Endodermal cell (in vitro differentiated cells): ENCODE data around the gene CHD1L. TPM values are rescaled to one million over a fixed set of nuclear protein-coding genes. Genes with fewer than 3 reads are reported as not detected.

ENCODE experiments used
- DNase-seq: peaks from one replicate; pipeline ENCODE4 v3.0.0-alpha.2; 2017
- H3K27ac ChIP-seq: 2 replicates; pipeline ENCODE4 v1.5.1; 2013; ENCODE audit warnings: mild to moderate bottlenecking, low read depth, low read length, moderate library complexity
- H3K27me3 ChIP-seq: 2 replicates; pipeline ENCODE4 v1.6.1; 2013; ENCODE audit warnings: mild to moderate bottlenecking, low read length, moderate library complexity; ENCODE audit not compliant: insufficient read depth, control insufficient read depth, poor library complexity, severe bottlenecking
- H3K36me3 ChIP-seq: 2 replicates; pipeline ENCODE4 v1.7.0; 2013; ENCODE audit warnings: mild to moderate bottlenecking, low read length, moderate library complexity; ENCODE audit not compliant: control insufficient read depth, insufficient read depth
- H3K4me1 ChIP-seq: one replicate; pipeline ENCODE4 v1.7.0; 2013; ENCODE audit warnings: low read length; ENCODE audit not compliant: control insufficient read depth, insufficient read depth
- H3K4me3 ChIP-seq: 2 replicates; pipeline ENCODE4 v1.5.1; 2013; ENCODE audit warnings: mild to moderate bottlenecking, low read length, moderate library complexity
- H3K9ac ChIP-seq: 2 replicates; pipeline ENCODE4 v1.6.1; 2013; ENCODE audit warnings: mild to moderate bottlenecking, low read length, moderate library complexity; ENCODE audit not compliant: poor library complexity, severe bottlenecking; ENCODE audit errors: extremely low read depth
- H3K9me3 ChIP-seq: 2 replicates; pipeline ENCODE4 v1.6.1; 2013; ENCODE audit warnings: mild to moderate bottlenecking, low read length, moderate library complexity; ENCODE audit not compliant: control insufficient read depth
- H3K27ac Mint-ChIP-seq: 2 replicates; pipeline ENCODE4 v1.8.0; 2020; ENCODE audit warnings: mixed read lengths
- H3K27me3 Mint-ChIP-seq: 2 replicates; pipeline ENCODE4 v1.8.0; 2021; ENCODE audit warnings: mild to moderate bottlenecking, mixed read lengths; ENCODE audit not compliant: insufficient read depth
- H3K36me3 Mint-ChIP-seq: 2 replicates; pipeline ENCODE4 v1.8.0; 2020; ENCODE audit warnings: low read depth, mixed read lengths
- H3K4me1 Mint-ChIP-seq: 2 replicates; pipeline ENCODE4 v1.8.0; 2020; ENCODE audit warnings: mixed read lengths
- H3K4me3 Mint-ChIP-seq: 2 replicates; pipeline ENCODE4 v1.8.0; 2020; ENCODE audit warnings: mild to moderate bottlenecking, moderate library complexity, mixed read lengths
- H3K9me3 Mint-ChIP-seq: 2 replicates; pipeline ENCODE4 v1.8.0; 2020; ENCODE audit warnings: mild to moderate bottlenecking, mixed read lengths
- WGBS, 2 experiments: methylation state at CpG; one replicate each; pipeline versions ENCODE4 v1.1.5 to v1.1.7; 2013; ENCODE audit warnings: missing lambda C conversion rate in 2 of 2, mixed read lengths in 1 of 2; ENCODE audit not compliant: insufficient coverage in 1 of 2, insufficient read length in 1 of 2; 5-methylcytosine and 5-hydroxymethylcytosine counted together
- total RNA-seq, 2 donors: library from RNA; stranded (reverse); fragmentation: NEBNext Ultra II Directional in 1 of 2; extraction: Animal tissue kit (Norgen Biotek cat#: 25700) in 1 of 2; gene quantifications; 2 replicates in 1 of 2; 3 replicates in 1 of 2; pipeline ENCODE4 v1.2.1, GENCODE V29; 2021
- TF ChIP-seq, protein P1 (sequence below): fragments of 200-600 bp; sonication (generic); conservative IDR thresholded peaks from 2 replicates; pipeline ENCODE4 v1.5.0; 2021; ENCODE audit warnings: antibody characterized with exemption, mild to moderate bottlenecking

The CHD1L gene
- total RNA-seq, 2 donors from 2014 or later: 112 to 117 TPM

DNA sequence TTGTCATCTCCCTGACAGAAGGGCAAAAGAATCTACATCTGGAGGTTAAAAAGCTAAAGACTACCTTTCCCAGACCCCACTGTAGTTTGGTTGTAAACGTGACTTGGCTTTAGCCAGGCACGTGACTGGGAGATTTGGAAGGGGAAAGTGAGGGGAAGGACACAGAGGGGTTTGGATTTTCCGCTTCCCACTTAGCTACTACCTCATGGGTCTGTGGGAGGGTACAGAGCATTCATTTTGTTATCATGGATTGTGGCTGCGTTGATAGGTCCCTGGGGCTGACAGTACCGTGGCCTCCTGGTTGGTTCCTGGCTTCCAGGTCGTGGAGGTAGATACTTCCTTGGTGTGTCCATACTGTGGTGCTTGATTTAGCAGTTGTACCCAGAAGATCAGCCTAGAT, 2.6 kb downstream of the CHD1L start:
- Mint-ChIP-seq H3K36me3 (peaks cover 13% of the 10 kb centered on the region), H3K27ac (no peak overlapping the region), H3K4me3 (peak overlapping the region; percentile 82), H3K9me3 (peaks cover 2% of the 10 kb centered on the region), H3K27me3 (peaks cover 2% of the 10 kb centered on the region), H3K4me1 (peaks cover 47% of the 10 kb centered on the region)
- Histone ChIP-seq H3K9ac (no peak overlapping the region), H3K9me3 (no peaks in the 10 kb centered on the region), H3K27me3 (no peaks in the 10 kb centered on the region), H3K4me3 (peak overlapping the region; percentile 99), H3K36me3 (peaks cover 16% of the 10 kb centered on the region), H3K27ac (no peak overlapping the region), H3K4me1 (no peaks in the 10 kb centered on the region)
- 75 to 85% methylated on average over 4 to 6 of the region's 6 CpGs for WGBS, 2 experiments
- TF ChIP-seq, protein P1, sequence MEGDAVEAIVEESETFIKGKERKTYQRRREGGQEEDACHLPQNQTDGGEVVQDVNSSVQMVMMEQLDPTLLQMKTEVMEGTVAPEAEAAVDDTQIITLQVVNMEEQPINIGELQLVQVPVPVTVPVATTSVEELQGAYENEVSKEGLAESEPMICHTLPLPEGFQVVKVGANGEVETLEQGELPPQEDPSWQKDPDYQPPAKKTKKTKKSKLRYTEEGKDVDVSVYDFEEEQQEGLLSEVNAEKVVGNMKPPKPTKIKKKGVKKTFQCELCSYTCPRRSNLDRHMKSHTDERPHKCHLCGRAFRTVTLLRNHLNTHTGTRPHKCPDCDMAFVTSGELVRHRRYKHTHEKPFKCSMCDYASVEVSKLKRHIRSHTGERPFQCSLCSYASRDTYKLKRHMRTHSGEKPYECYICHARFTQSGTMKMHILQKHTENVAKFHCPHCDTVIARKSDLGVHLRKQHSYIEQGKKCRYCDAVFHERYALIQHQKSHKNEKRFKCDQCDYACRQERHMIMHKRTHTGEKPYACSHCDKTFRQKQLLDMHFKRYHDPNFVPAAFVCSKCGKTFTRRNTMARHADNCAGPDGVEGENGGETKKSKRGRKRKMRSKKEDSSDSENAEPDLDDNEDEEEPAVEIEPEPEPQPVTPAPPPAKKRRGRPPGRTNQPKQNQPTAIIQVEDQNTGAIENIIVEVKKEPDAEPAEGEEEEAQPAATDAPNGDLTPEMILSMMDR: no peak
- DNase-seq: no peak

DNA sequence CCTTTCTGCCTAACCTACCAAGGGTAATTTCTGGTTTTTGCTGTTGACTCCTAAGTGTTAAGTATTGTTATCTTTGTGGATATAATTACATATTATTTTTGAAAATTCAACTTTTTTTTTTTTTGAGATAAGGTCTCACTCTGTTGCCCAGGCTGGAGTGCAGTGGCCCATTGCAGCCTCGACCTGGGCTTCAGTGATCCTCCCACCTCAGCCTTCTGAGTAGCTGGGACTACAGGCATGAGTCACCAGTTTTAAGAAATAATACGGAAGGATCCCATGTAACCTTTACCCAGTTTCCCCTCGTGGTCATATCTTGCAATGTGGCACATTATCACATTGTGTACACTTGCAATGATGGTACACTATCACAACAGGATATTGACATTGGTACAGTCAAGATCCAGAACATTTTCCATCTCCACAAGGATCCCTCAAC, 3.1 kb downstream of the CHD1L start:
- peaks cover 2% of the 10 kb centered on the region for H3K9me3 Mint-ChIP-seq
- Histone ChIP-seq H3K9me3 (no peaks in the 10 kb centered on the region), H3K27ac (no peak overlapping the region), H3K27me3 (no peaks in the 10 kb centered on the region), H3K36me3 (peaks cover 16% of the 10 kb centered on the region), H3K4me3 (peak overlapping the region; percentile 99), H3K4me1 (no peaks in the 10 kb centered on the region), H3K9ac (no peak overlapping the region)
- no peak for DNase-seq
- peaks cover 45% of the 10 kb centered on the region for H3K4me1 Mint-ChIP-seq
- no peak overlapping the region for H3K4me3 Mint-ChIP-seq
- WGBS, 2 experiments: 85 to 96% methylated on average over 3 of the region's 3 CpGs
- H3K36me3 Mint-ChIP-seq: peaks cover 13% of the 10 kb centered on the region
- H3K27me3 Mint-ChIP-seq: peaks cover 2% of the 10 kb centered on the region
- TF ChIP-seq, protein P1: no peak
- no peak overlapping the region for H3K27ac Mint-ChIP-seq

DNA sequence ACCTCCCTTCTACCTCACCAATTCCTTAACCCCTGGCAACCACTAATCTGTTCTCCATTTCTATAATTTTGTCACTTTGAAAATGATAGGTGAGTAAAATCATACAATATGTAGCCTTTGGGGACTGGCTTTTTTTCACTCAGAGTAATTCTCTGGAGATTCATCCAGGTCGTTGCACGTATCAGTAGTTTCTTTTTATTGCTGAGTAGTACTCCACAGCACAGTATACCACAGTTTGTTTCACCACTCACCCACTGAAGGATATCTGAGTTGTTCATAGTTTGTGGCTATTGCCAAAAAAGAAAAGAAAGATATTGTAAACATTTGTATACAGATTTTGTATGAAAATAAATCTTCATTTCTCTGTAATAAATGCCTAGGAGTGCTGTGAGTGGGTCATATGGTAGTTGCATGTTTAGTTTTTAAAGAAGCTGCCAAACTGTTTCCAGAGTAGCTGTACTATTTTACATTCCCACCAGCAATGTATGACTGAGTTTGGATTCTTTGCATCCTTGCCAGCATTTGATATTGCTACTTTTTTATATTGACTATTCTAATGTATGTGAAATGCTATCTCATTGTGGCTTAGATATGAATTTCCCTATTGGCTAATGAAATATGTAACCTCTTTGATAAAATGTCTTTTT, 3.7 kb downstream of the CHD1L start:
- no peak overlapping the region for H3K9ac ChIP-seq
- Mint-ChIP-seq H3K9me3 (peaks cover 2% of the 10 kb centered on the region), H3K27ac (no peak overlapping the region), H3K36me3 (peaks cover 17% of the 10 kb centered on the region), H3K4me1 (peaks cover 39% of the 10 kb centered on the region), H3K4me3 (no peak overlapping the region), H3K27me3 (peaks cover 2% of the 10 kb centered on the region)
- peaks cover 16% of the 10 kb centered on the region for H3K36me3 ChIP-seq
- no peak for DNase-seq
- TF ChIP-seq, protein P1: no peak
- peak overlapping the region; percentile 99 for H3K4me3 ChIP-seq
- no peaks in the 10 kb centered on the region for H3K9me3 ChIP-seq
- no peaks in the 10 kb centered on the region for H3K27me3 ChIP-seq
- no peak overlapping the region for H3K27ac ChIP-seq
- 92% methylated on average over 2 of the region's 2 CpGs; no CpG with 5 or more reads in 1 of the 2 experiments for WGBS, 2 experiments
- no peaks in the 10 kb centered on the region for H3K4me1 ChIP-seq
